Astrocyte (in vitro differentiated cells and primary cell): ENCODE results near the gene ACTN2.

Experiments used
- CTCF ChIP-seq: IDR thresholded peaks from 2 replicates; pipeline ENCODE4 v1.5.1; 2011; ENCODE audit warnings: low read depth, mild to moderate bottlenecking, inconsistent platforms, low read length, moderate library complexity; ENCODE audit not compliant: insufficient read depth
- EZH2 ChIP-seq: IDR thresholded peaks from 2 replicates; pipeline ENCODE4 v1.6.1; 2012; ENCODE audit warnings: mild to moderate bottlenecking, low read length, inconsistent platforms; ENCODE audit not compliant: insufficient read depth

DNA sequence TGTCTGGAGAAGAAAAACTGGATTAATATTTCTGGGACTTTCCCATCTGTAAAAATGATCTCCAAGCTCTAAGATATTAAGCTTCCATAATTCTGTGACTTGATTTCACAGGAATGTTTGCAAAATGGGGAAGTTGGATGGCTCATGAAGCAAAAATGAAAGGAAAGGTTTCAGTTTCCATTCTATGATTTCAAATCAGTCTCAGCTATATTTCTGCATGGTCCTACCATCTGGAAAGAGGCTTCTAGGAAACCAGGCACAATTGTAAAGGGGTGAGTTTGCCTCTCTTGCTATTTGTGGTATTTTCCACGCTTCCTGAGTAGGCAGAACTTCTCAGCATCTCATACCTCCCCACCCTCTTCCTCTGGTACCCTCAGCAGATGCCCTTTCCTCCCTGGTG is 22.4 kb upstream of the ACTN2 start:
- TF ChIP-seq CTCF (no peak), EZH2 (no peak)
